ENCODE measurements around the gene IGSF21.

DNA sequence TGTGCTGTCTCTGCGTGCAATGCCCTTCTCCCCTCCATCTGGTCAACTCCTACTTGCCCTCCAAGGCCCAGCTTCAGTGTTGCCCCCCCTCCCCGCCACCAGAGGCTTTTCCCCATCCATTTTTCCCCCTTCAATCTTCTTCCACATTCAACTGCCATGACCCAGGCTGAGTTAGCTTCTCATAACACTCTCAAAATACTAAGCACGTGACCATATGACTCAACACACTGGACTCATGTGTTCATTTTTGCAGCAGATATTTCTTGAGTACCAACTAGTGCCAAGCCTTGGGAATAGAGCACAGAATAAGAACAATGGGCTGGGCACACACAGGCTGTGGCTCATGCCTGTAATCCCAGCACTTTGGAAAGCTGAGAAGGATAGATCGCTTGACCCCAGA, 132.1 kb downstream of the IGSF21 start:
- TF ChIP-seq PPARA (CRISPR knock-in tag; IDR thresholded peaks at IDR 0.05; ENCODE audit: borderline replicate concordance) (no peak), ARNTL (CRISPR knock-in tag; IDR thresholded peaks at IDR 0.05; ENCODE audit: borderline replicate concordance, low read depth) (no peak), ZFP3 (CRISPR knock-in tag; IDR thresholded peaks at IDR 0.05) (no peak), ZNF70 (CRISPR knock-in tag; IDR thresholded peaks at IDR 0.05) (no peak), OSR1 (CRISPR knock-in tag; IDR thresholded peaks at IDR 0.05) (no peak), TOX (CRISPR knock-in tag; IDR thresholded peaks at IDR 0.05; ENCODE audit: borderline replicate concordance) (no peak), POU6F1 (CRISPR knock-in tag; IDR thresholded peaks at IDR 0.05; ENCODE audit: borderline replicate concordance, low read depth) (no peak)
- TF ChIP-seq, protein P1, sequence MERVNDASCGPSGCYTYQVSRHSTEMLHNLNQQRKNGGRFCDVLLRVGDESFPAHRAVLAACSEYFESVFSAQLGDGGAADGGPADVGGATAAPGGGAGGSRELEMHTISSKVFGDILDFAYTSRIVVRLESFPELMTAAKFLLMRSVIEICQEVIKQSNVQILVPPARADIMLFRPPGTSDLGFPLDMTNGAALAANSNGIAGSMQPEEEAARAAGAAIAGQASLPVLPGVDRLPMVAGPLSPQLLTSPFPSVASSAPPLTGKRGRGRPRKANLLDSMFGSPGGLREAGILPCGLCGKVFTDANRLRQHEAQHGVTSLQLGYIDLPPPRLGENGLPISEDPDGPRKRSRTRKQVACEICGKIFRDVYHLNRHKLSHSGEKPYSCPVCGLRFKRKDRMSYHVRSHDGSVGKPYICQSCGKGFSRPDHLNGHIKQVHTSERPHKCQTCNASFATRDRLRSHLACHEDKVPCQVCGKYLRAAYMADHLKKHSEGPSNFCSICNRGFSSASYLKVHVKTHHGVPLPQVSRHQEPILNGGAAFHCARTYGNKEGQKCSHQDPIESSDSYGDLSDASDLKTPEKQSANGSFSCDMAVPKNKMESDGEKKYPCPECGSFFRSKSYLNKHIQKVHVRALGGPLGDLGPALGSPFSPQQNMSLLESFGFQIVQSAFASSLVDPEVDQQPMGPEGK (CRISPR knock-in tag; IDR thresholded peaks at IDR 0.05; ENCODE audit: borderline replicate concordance) = no peak
- TF ChIP-seq, protein P2, sequence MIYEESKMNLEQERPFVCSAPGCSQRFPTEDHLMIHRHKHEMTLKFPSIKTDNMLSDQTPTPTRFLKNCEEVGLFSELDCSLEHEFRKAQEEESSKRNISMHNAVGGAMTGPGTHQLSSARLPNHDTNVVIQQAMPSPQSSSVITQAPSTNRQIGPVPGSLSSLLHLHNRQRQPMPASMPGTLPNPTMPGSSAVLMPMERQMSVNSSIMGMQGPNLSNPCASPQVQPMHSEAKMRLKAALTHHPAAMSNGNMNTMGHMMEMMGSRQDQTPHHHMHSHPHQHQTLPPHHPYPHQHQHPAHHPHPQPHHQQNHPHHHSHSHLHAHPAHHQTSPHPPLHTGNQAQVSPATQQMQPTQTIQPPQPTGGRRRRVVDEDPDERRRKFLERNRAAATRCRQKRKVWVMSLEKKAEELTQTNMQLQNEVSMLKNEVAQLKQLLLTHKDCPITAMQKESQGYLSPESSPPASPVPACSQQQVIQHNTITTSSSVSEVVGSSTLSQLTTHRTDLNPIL (CRISPR knock-in tag; IDR thresholded peaks at IDR 0.05; ENCODE audit: low read depth) = no peak

All from SK-N-SH treated with all-trans-retinoic acid at 6 μM for 48 hours (cell line).